Frontal cortex (tissue), 4 donors: ENCODE data around the gene PPP1R13B. TPM values are rescaled to one million over a fixed set of nuclear protein-coding genes. Genes with fewer than 3 reads are reported as not detected.

Experiments used
- DNase-seq, 2 donors: peaks; one replicate each; pipeline ENCODE4 v3.0.0; 2012; ENCODE audit warnings: low spot score in 2 of 2
- FAIRE-seq: peaks from 2 replicates; lab custom pipeline; 2012; peaks lifted over from hg19 to GRCh38; lab: Jason Lieb, UNC
- total RNA-seq: library from RNA; depleted of rRNA; stranded (reverse); fragments of >200 nt; gene quantifications from one replicate; pipeline ENCODE4 v1.2.3, GENCODE V29; 2014
- donor health status: control.
- donor health status: control.
- donor health status: control.

The PPP1R13B gene
- total RNA-seq, 1 donor from 2014 or later, result 11.8 TPM

- DNase-seq (no peak), FAIRE-seq (no peak)
Measured at GRCh38 chr14:103758059-103758776, 89.2 kb downstream of the PPP1R13B start.

DNA sequence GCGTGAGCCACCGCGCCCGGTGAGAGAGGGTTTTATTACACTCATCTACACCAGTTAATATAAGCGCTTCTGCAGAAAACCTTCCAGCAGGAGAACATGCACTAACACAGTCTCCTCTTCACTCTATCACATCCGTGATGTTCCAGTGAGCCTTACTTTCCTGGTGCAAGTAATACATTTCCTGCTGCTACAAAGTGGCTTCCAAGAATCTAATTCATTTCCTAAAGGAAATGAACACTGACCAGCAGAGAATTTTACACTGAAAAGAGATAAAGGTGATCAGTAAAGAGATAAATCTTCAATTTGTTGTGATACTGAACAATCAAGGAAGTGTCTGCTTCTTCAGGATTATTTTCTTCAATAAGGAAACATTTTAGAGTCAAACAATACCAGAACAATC, 92.3 kb downstream of the PPP1R13B start:
- no peak for FAIRE-seq
- no peak for DNase-seq

DNA sequence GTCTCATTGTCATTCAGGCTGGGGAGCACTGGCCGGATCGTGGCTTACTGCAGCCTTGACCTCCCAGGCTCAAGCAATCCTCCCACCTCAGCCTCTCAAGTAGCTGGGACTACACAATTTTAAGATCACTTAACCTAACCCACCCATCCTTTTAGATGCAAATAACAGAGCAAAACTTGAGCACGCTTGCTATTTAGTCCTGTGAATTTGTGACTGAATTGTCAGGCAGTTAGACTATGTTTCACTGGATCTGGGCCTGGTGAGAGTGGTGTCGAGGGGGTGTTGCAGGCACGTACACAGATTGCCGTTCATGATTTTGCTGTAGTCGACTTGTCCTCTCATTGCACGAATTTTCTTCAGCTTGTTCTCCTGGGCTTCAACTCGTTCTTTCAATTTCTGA, 93.6 kb downstream of the PPP1R13B start:
- FAIRE-seq (no peak), DNase-seq (no peak)

DNA sequence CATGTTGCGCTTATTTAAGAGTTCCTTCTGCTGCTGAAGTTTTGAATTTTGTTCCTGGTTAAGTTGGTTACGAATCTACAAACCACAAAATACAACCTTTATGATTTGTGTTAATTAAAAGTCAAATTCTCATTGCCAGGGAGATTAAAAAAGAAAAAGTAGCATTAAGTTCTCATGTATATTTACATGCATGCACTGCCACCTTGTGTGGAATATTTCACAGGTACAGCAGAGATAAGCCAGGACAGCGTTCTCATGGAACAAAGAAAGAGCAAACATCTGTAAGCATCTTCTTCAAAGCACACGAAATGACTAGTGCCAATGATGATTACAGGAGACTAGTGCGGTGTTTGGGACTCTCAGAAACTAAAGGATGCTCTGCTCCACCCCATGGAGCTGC, 97.5 kb downstream of the PPP1R13B start:
- DNase-seq (no peak), FAIRE-seq (no peak)

DNA sequence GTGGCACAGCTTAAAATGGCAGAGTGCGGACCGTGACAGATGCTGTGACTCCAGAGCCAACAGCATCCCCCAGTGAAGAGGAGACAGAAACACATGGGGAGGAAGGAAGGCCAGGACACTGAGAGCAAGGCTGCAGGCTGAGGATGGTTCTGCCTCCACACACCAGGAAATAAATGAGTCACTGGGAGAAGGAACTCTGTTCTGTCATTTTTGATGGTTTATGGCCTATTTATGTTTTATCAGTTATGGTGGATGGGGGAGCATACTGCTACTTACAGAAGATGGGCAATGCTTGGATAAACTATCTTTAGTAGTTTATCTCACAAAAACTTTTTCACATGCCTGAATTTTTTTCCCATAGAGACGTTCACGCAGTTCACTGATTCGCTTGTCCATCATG, 97.9 kb downstream of the PPP1R13B start:
- DNase-seq (no peak), FAIRE-seq (no peak)

DNA sequence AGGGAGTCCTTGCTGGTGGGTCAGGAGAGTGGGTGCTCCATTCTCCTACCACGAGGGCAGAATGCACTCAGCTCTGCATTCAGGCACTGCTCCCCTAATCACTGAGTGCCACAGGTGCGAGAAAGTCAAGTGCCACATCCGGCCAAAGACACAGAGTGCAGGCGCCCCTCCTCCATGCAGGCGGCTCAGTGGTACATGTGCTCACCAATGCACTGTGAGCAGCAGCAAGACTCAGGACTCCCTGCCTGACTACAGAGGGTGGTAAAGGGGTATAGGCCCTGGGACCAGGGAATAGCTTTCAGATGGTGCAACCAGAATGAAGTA, 98.9 kb downstream of the PPP1R13B start:
- DNase-seq, result no peak

DNA sequence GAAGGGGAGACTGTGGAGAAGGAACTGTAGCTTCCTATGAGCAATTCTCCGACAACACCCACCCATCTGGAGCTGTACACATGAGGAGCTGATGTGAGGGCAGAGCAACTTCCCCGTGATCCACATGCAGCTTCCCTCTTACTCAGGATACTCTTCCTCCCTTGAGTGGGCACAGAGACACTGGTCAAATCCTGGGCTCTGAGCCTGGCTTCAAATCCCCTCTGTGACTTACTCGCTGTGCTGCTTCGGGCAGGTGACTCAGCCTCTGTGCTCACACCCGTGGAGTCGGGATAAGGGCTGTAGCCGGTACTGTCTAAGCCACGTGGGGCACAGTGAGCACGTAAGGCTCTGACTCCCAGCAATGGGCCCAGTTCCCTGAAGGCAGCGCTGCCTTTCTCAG, 100.7 kb downstream of the PPP1R13B start:
- no peak for DNase-seq
- FAIRE-seq, result no peak

More for the DNA sequence above, 98.9 kb downstream of the PPP1R13B start:
- FAIRE-seq, result no peak

DNA sequence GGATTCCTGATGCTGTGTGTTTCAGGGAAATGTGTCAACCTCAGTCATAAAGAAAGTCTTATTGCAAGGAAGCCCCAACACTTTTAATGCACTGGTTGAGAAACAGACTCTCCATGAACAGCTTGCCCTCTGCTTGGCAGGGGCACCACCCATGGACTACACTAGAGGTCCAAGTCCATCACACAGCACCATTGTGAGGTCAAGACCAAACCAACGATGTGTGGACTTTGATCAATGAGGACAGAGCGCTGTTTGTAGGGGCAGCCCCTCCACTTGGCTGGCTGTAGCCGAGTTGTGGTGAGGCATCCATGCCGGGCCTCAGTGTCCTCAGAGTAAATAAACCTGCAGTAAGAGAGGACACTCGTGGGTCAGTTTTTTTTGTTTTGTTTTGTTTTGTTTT, 102.0 kb downstream of the PPP1R13B start:
- FAIRE-seq (no peak), DNase-seq (no peak)

GRCh38 chr14:103744621-103745395, 102.6 kb downstream of the PPP1R13B start:
- FAIRE-seq, result no peak
- no peak for DNase-seq

DNA sequence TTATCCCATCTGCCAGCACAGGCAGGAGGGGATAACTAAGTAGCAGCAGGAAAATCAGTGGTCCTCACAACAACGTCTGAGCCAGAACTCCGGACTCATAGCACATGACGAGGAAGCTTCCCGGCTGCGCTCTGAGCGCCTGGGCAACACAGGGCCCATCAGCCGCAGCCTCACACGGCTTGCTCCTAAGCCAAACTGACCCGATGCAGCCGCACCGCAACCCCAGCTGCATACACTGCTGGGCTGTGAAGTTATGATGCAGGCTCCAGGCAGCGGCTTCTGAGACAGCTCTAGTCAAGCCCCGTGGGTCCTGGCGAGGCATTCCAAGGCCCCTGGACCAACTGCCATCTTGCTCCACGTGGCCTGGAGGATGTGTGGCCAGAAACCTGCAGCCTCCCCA, 103.7 kb downstream of the PPP1R13B start:
- FAIRE-seq (no peak), DNase-seq (no peak)

DNA sequence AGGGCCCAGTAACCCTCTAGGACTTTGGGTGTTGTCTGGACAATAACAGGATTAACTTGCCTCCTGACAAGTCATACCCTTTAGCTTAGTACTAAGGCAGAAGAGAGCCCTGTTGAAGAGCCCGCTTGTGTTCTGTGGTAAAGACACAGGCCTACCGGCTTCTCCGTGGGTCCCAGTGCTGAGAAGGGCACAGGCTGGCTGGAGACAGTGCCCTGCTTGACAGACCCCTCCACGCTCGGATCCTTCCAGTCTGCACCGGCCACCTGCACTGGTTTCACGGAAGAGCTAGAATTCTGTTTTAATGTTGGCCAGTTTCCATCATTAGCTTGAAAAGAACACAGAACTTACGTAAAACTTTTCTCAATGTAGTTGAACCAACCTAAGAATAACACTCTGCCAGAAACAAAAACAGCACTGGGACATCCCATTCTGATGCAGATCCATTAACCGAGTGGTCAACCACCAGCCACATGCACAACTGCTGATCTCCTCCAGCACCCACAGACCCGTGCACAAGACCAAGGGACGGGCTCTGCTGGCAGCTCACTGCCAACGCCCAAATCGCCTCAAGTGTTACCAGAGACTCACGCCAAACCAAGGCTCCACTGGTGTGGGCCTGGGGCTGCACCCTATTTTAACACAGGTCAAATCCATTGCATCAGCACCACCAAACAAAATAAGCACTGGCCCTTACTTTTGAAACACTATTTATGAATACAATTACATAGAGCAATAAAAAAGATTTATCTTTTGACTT, 104.7 kb downstream of the PPP1R13B start:
- no peak for DNase-seq
- no peak for FAIRE-seq

DNA sequence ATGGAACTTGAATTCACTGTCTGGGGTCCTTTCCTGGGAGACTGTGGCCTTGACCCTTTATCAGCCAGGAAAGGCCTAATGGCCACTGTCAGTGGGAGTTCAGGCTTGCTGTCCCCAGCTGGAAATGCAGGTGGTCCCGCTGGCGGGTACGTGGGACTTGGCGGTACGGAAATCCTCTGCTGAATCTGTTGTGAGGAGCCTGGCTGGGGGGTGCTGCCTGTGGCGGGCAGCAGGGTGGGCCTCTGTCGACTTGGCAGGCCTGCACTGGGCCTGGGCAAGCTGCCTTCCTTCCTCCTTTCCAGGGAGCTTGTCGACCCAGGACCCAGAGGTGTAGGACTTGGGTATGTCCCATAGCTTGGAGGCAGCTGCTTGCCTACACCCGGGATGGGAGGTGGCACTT, 105.5 kb downstream of the PPP1R13B start:
- no peak for DNase-seq
- FAIRE-seq, result no peak

- FAIRE-seq, result no peak
- DNase-seq, result no peak
Measured at GRCh38 chr14:103740991-103741689, 106.2 kb downstream of the PPP1R13B start.

GRCh38 chr14:103739793-103740501, 107.4 kb downstream of the PPP1R13B start:
- no peak for DNase-seq
- no peak for FAIRE-seq

- no peak for DNase-seq
- no peak for FAIRE-seq
Measured at GRCh38 chr14:103739466-103739792, 107.9 kb downstream of the PPP1R13B start.

DNA sequence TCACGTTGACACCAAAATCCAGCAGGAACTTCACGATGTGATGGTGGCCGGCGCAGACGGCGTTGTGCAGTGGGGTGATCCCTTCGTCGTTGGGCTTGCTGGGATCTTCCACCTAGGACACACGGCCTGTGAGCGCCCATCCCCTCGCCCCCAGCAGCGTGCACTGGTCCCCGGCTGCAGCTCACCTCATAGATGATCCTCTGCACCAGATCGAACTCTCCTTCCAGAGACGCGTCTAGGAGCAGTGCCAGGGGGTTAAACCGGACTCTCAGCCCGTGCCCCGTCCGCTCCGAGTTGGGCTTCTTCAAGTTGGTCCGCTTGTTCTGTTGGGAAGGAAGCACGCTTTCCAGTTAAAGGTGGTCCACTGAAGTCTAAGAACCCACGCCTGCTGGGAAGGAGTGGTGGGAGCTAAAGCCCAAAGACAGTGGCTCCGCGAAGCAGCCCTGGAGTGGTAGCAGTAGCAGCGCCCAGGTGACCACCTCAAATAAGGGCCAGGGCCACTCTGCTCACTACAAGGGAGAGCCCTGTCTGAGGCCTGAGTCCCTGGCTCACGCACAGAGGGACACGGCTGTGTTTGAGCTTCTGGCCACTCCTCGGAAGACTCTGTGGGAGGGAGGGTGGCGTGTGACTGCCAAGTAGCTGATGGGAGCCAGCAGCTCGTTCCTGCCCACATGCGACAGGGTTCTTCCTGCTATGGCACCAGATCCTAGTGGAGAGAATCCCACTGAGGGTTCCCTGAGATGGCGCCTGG, 108.5 kb downstream of the PPP1R13B start:
- FAIRE-seq, result no peak
- DNase-seq, result no peak

GRCh38 chr14:103738166-103738565, 109.2 kb downstream of the PPP1R13B start:
- DNase-seq (no peak), FAIRE-seq (no peak)

- FAIRE-seq (no peak), DNase-seq (no peak)
Measured at GRCh38 chr14:103737432-103738045, 109.8 kb downstream of the PPP1R13B start.
